Measurements from ENCODE around the gene DDX21. TPM values are rescaled to one million over a fixed set of nuclear protein-coding genes. Genes with fewer than 3 reads are reported as not detected.
"Not testable (repeated sequence)": the region's sequence is repeated elsewhere in the genome, so short reads cannot be mapped to it uniquely, and the experiment has no call there.

DDX21 gene
- total RNA-seq, 2 donors from 2014 or later, result 32.1 to 122 TPM

DNA sequence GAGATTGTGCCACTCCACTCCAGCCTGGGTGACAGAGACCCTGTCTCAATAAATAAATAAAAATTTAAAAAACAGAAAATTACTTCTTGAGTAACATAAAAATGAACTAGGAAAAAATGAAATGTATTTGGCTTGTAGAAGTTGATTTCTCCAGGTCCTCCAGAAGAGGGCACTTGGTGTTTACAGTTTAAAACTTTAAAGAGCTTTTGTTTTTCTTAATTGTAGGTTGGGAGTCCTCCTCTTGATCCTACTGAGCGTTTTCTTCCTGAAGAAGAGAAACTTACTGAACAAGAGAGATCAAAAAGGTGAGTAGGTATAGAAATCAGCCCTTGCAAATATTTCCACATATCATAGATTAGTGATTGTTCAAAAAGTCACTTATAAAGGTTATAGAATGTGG, 48.9 kb downstream of the DDX21 start:
- no peaks in the 10 kb centered on the region for H3K9me3 ChIP-seq
- no peak overlapping the region for H3K27ac ChIP-seq
- DNase-seq (ENCODE audit: low spot score) (no peak), ATAC-seq (ENCODE audit: insufficient number of reproducible peaks, low FRiP score, low read depth) (no peak)
- peaks cover 30% of the 10 kb centered on the region for H3K36me3 ChIP-seq
- no peaks in the 10 kb centered on the region for H3K27me3 ChIP-seq (replicated peaks; ENCODE audit: insufficient read depth)
- H3K4me3 ChIP-seq, result no peak overlapping the region
- peaks cover 5 to 7% of the 10 kb centered on the region in 2 donors for H3K4me1 ChIP-seq (ENCODE audit: control insufficient read depth in 1 of 2, low read depth in 2 of 2)
- peak; percentile 25 for TF ChIP-seq CTCF (IDR thresholded peaks at IDR 0.05)

- DNase-seq (ENCODE audit: low spot score), result no peak
- H3K9me3 ChIP-seq, result no peaks in the 10 kb centered on the region
- TF ChIP-seq CTCF (IDR thresholded peaks at IDR 0.05), result no peak
- H3K4me1 ChIP-seq (ENCODE audit: control insufficient read depth in 1 of 2, low read depth in 2 of 2), result peaks cover 5 to 7% of the 10 kb centered on the region in 2 donors
- no peak overlapping the region for H3K27ac ChIP-seq
- ATAC-seq (ENCODE audit: insufficient number of reproducible peaks, low FRiP score, low read depth), result no peak
- H3K27me3 ChIP-seq (replicated peaks; ENCODE audit: insufficient read depth), result no peaks in the 10 kb centered on the region
- no peak overlapping the region for H3K4me3 ChIP-seq
- peaks cover 30% of the 10 kb centered on the region for H3K36me3 ChIP-seq
Measured at GRCh38 chr10:69005704-69006485, 49.9 kb downstream of the DDX21 start.

GRCh38 chr10:69007260-69007659, 51.3 kb downstream of the DDX21 start:
- TF ChIP-seq CTCF (IDR thresholded peaks at IDR 0.05), result no peak
- DNase-seq (ENCODE audit: low spot score), result no peak

GRCh38 chr10:69009360-69009759, 53.4 kb downstream of the DDX21 start:
- H3K4me3 ChIP-seq, result no peak overlapping the region
- no peaks in the 10 kb centered on the region for H3K9me3 ChIP-seq
- H3K4me1 ChIP-seq (ENCODE audit: control insufficient read depth in 1 of 2, low read depth in 2 of 2), result peaks cover 5 to 7% of the 10 kb centered on the region in 2 donors
- no peak for ATAC-seq (ENCODE audit: insufficient number of reproducible peaks, low FRiP score, low read depth)
- no peak for DNase-seq (ENCODE audit: low spot score)
- no peak for TF ChIP-seq CTCF (IDR thresholded peaks at IDR 0.05)
- no peak overlapping the region for H3K27ac ChIP-seq
- H3K36me3 ChIP-seq, result peaks cover 26% of the 10 kb centered on the region
- no peaks in the 10 kb centered on the region for H3K27me3 ChIP-seq (replicated peaks; ENCODE audit: insufficient read depth)

More at GRCh38 chr10:69007260-69007659, 51.3 kb downstream of the DDX21 start:
- peaks cover 29% of the 10 kb centered on the region for H3K36me3 ChIP-seq
- no peak overlapping the region for H3K27ac ChIP-seq
- no peak overlapping the region for H3K4me3 ChIP-seq
- H3K27me3 ChIP-seq (replicated peaks; ENCODE audit: insufficient read depth), result no peaks in the 10 kb centered on the region
- H3K4me1 ChIP-seq (ENCODE audit: control insufficient read depth in 1 of 2, low read depth in 2 of 2), result peaks cover 5 to 7% of the 10 kb centered on the region in 2 donors
- ATAC-seq (ENCODE audit: insufficient number of reproducible peaks, low FRiP score, low read depth), result no peak
- H3K9me3 ChIP-seq, result no peaks in the 10 kb centered on the region

- Histone ChIP-seq H3K36me3 (peaks cover 28% of the 10 kb centered on the region), H3K4me1 (ENCODE audit: control insufficient read depth in 1 of 2, low read depth in 2 of 2) (peaks cover 0 to 7% of the 10 kb centered on the region in 2 donors), H3K27me3 (replicated peaks; ENCODE audit: insufficient read depth) (no peaks in the 10 kb centered on the region), H3K27ac (no peak overlapping the region), H3K4me3 (no peak overlapping the region), H3K9me3 (no peaks in the 10 kb centered on the region)
- ATAC-seq (ENCODE audit: insufficient number of reproducible peaks, low FRiP score, low read depth) (no peak), DNase-seq (ENCODE audit: low spot score) (no peak)
- no peak for TF ChIP-seq CTCF (IDR thresholded peaks at IDR 0.05)
Measured at GRCh38 chr10:69010151-69010640, 54.2 kb downstream of the DDX21 start.

GRCh38 chr10:69012778-69013177, 56.8 kb downstream of the DDX21 start:
- not testable (repeated sequence) for DNase-seq (ENCODE audit: low spot score); H3K27ac ChIP-seq; H3K9me3 ChIP-seq; H3K4me3 ChIP-seq; H3K27me3 ChIP-seq (replicated peaks; ENCODE audit: insufficient read depth); H3K4me1 ChIP-seq (ENCODE audit: control insufficient read depth in 1 of 2, low read depth in 2 of 2); ATAC-seq (ENCODE audit: insufficient number of reproducible peaks, low FRiP score, low read depth)
- peaks cover 43% of the 10 kb centered on the region for H3K36me3 ChIP-seq

All from thoracic aorta (tissue), 2 donors.